ENCODE results near the gene CACNA2D3.

GRCh38 chr3:54817628-54818027 lies 695.3 kb downstream of the CACNA2D3 start:
- TF ChIP-seq EZH2 (IDR thresholded peaks at IDR 0.05; ENCODE audit: insufficient read depth, low read length), result no peak
- no peak for TF ChIP-seq CTCF (IDR thresholded peaks at IDR 0.05; ENCODE audit: insufficient read depth, low read depth, low read length)
